GM23338 (cell line): Measurements from ENCODE around the gene DOCK3. TPM values are rescaled to one million over a fixed set of nuclear protein-coding genes. Genes with fewer than 3 reads are reported as not detected.

ENCODE experiments used
- ATAC-seq: fragments of 200-7000 bp; cut with Tn5 transposase; 3 replicates; pipeline ENCODE4 v1.9.1; 2020
- DNase-seq: peaks from one replicate; pipeline ENCODE4 v3.0.0-alpha.2; 2015; ENCODE audit warnings: low spot score
- H2AFZ ChIP-seq: fragments of 200-600 bp; sonication (generic); 2 replicates; pipeline ENCODE4 v1.8.0; 2016; ENCODE audit warnings: antibody characterized with exemption, mild to moderate bottlenecking, moderate library complexity
- H3F3A ChIP-seq: fragments of 200-600 bp; sonication (generic); replicated peaks from 2 replicates; pipeline ENCODE4 v1.8.0; 2017; ENCODE audit warnings: antibody characterized with exemption, mixed run types, low read depth
- H3K27ac ChIP-seq: fragments of 200-600 bp; sonication (generic); 2 replicates; pipeline ENCODE4 v1.6.1; 2016; ENCODE audit warnings: low read depth
- H3K27me3 ChIP-seq: fragments of 200-600 bp; sonication (generic); 2 replicates; pipeline ENCODE4 v1.8.0; 2016; ENCODE audit warnings: mild to moderate bottlenecking, mixed run types, moderate library complexity; ENCODE audit not compliant: insufficient read depth
- H3K36me3 ChIP-seq: fragments of 200-600 bp; sonication (generic); 2 replicates; pipeline ENCODE4 v1.8.0; 2016; ENCODE audit warnings: mild to moderate bottlenecking; ENCODE audit not compliant: insufficient read depth
- H3K4me1 ChIP-seq: fragments of 200-600 bp; sonication (generic); 2 replicates; pipeline ENCODE4 v1.8.0; 2016; ENCODE audit warnings: mild to moderate bottlenecking, moderate library complexity; ENCODE audit not compliant: insufficient read depth
- H3K4me2 ChIP-seq: fragments of 200-600 bp; sonication (generic); 2 replicates; pipeline ENCODE4 v1.7.1; 2017; ENCODE audit warnings: mixed run types
- H3K4me3 ChIP-seq: fragments of 200-600 bp; sonication (generic); 2 replicates; pipeline ENCODE4 v1.6.1; 2016; ENCODE audit warnings: mixed run types
- H3K79me2 ChIP-seq: fragments of 200-600 bp; sonication (generic); replicated peaks from 2 replicates; pipeline ENCODE4 v1.8.0; 2017; ENCODE audit warnings: mild to moderate bottlenecking; ENCODE audit not compliant: insufficient read depth
- H3K9me2 ChIP-seq: fragments of 200-600 bp; sonication (generic); 2 replicates; pipeline ENCODE4 v1.8.0; 2017; ENCODE audit not compliant: insufficient read depth
- H4K20me1 ChIP-seq: fragments of 200-600 bp; sonication (generic); replicated peaks from 2 replicates; pipeline ENCODE4 v1.8.0; 2017; ENCODE audit warnings: mild to moderate bottlenecking; ENCODE audit not compliant: insufficient read depth
- H3K27ac Mint-ChIP-seq: 2 replicates; pipeline ENCODE4 v1.8.0; 2020; ENCODE audit warnings: inconsistent platforms, mild to moderate bottlenecking, moderate library complexity, mixed read lengths
- H3K27me3 Mint-ChIP-seq: 3 replicates; pipeline ENCODE4 v1.8.0; 2022; ENCODE audit warnings: low read depth, mild to moderate bottlenecking, moderate library complexity, mixed read lengths, inconsistent platforms; ENCODE audit not compliant: insufficient read depth, poor library complexity
- H3K36me3 Mint-ChIP-seq: 3 replicates; pipeline ENCODE4 v1.8.0; 2021; ENCODE audit warnings: low read depth, mild to moderate bottlenecking, inconsistent platforms, moderate library complexity, mixed read lengths
- H3K4me1 Mint-ChIP-seq: 3 replicates; pipeline ENCODE4 v1.8.0; 2020; ENCODE audit warnings: mild to moderate bottlenecking, inconsistent platforms, mixed read lengths
- H3K4me3 Mint-ChIP-seq: 3 replicates; pipeline ENCODE4 v1.8.0; 2021; ENCODE audit warnings: moderate library complexity, mild to moderate bottlenecking, inconsistent platforms, mixed read lengths
- H3K9me3 Mint-ChIP-seq: 3 replicates; pipeline ENCODE4 v1.8.0; 2020; ENCODE audit warnings: moderate library complexity, mild to moderate bottlenecking, inconsistent platforms, mixed read lengths
- CREB1 ChIP-seq: fragments of 250-450 bp; sonication (Bioruptor Pico); IDR thresholded peaks from 2 replicates; pipeline ENCODE4 v1.5.0; 2020; ENCODE audit warnings: low read depth, mild to moderate bottlenecking, moderate library complexity
- CTCF ChIP-seq, 2 experiments: fragments of 200-600 bp in 1 of 2; sonication (generic) in 1 of 2; conservative IDR thresholded peaks; 2 replicates each; pipeline versions ENCODE4 v1.5.1 to v1.6.1; 2016 to 2017; ENCODE audit warnings: antibody characterized with exemption in 2 of 2, low read depth in 2 of 2, mild to moderate bottlenecking in 2 of 2, moderate library complexity in 1 of 2
- ETS1 ChIP-seq: IDR thresholded peaks from 2 replicates; pipeline ENCODE4 v1.6.1; 2016; ENCODE audit warnings: antibody characterized with exemption
- EZH2 ChIP-seq: fragments of 200-600 bp; sonication (generic); IDR thresholded peaks from one replicate; pipeline ENCODE4 v1.8.0; 2017; ENCODE audit warnings: antibody characterized with exemption, mild to moderate bottlenecking, low read depth; ENCODE audit not compliant: unreplicated experiment
- JUNB ChIP-seq: IDR thresholded peaks from one replicate; pipeline ENCODE4 v1.6.1; 2016; ENCODE audit warnings: antibody characterized with exemption; ENCODE audit not compliant: unreplicated experiment
- NANOG ChIP-seq: IDR thresholded peaks from 2 replicates; pipeline ENCODE4 v1.6.1; 2016; ENCODE audit warnings: antibody characterized with exemption, borderline replicate concordance
- POLR2AphosphoS5 ChIP-seq: IDR thresholded peaks from 2 replicates; pipeline ENCODE4 v1.6.1; 2016; ENCODE audit warnings: antibody characterized with exemption, low read depth
- REST ChIP-seq: IDR thresholded peaks from one replicate; pipeline ENCODE4 v1.6.1; 2018; ENCODE audit warnings: antibody characterized with exemption; ENCODE audit not compliant: unreplicated experiment
- STAT1 ChIP-seq: IDR thresholded peaks from one replicate; pipeline ENCODE4 v1.6.1; 2016; ENCODE audit warnings: antibody characterized with exemption; ENCODE audit not compliant: unreplicated experiment
- ZNF114 ChIP-seq: fragments of 250-450 bp; sonication (Bioruptor Pico); IDR thresholded peaks from 2 replicates; pipeline ENCODE4 v1.5.0; 2020; ENCODE audit warnings: mild to moderate bottlenecking, moderate library complexity
- ZNF462 ChIP-seq: fragments of 250-450 bp; sonication (Bioruptor Pico); IDR thresholded peaks from 2 replicates; pipeline ENCODE4 v1.5.0; 2020; ENCODE audit warnings: mild to moderate bottlenecking, moderate library complexity
- polyA plus RNA-seq: library from polyadenylated mRNA; unstranded; fragments of >200 nt; fragmentation: Nextera tagmentation; extraction: Ambion mirVana; gene quantifications from 2 replicates; pipeline ENCODE4 v1.2.1, GENCODE V29; 2016
- total RNA-seq: library from RNA; depleted of rRNA; stranded (reverse); fragments of >200 nt; shearing (Covaris generic); gene quantifications from 2 replicates; pipeline ENCODE4 v1.2.3, GENCODE V29; 2014

Gene DOCK3
- total and polyA plus RNA-seq, 2 experiments from 2014 or later, result 2.4 to 5.6 TPM

- Histone ChIP-seq H3F3A (no peaks in the 10 kb centered on the region), H2AFZ (no peak overlapping the region), H3K27me3 (no peaks in the 10 kb centered on the region), H3K4me3 (no peak overlapping the region), H3K36me3 (no peaks in the 10 kb centered on the region), H3K4me1 (no peaks in the 10 kb centered on the region), H3K4me2 (no peak overlapping the region), H3K79me2 (no peaks in the 10 kb centered on the region), H3K27ac (no peak overlapping the region), H4K20me1 (no peaks in the 10 kb centered on the region), H3K9me2 (no peaks in the 10 kb centered on the region)
- no peak for ATAC-seq
- no peak for DNase-seq
- Mint-ChIP-seq H3K27me3 (no peaks in the 10 kb centered on the region), H3K9me3 (peaks cover under 1% of the 10 kb centered on the region; the same call in 1 of the 3 replicates), H3K27ac (no peak overlapping the region), H3K4me1 (no peaks in the 10 kb centered on the region), H3K4me3 (no peak overlapping the region), H3K36me3 (no peaks in the 10 kb centered on the region; the same call in 2 of the 3 replicates)
- TF ChIP-seq STAT1 (no peak), EZH2 (no peak), ZNF462 (CRISPR knock-in tag) (no peak), ZNF114 (CRISPR knock-in tag) (no peak), CREB1 (CRISPR knock-in tag) (no peak), ETS1 (no peak), CTCF (conservative IDR thresholded peaks at IDR 0.05; ENCODE audit: low read depth in 2 of 2) (no peak), NANOG (no peak), POLR2AphosphoS5 (no peak), REST (no peak), JUNB (no peak)
Observed at GRCh38 chr3:51156147-51156546, 481.4 kb downstream of the DOCK3 start.
